ENCODE measurements around the gene RIOX2. TPM values are rescaled to one million over a fixed set of nuclear protein-coding genes. Genes with fewer than 3 reads are reported as not detected.
A peak's percentile ranks its signal among the peaks of the same experiment; 100 is the strongest.

The RIOX2 gene
- total RNA-seq, 1 donor from 2014 or later: 34.8 TPM

DNA sequence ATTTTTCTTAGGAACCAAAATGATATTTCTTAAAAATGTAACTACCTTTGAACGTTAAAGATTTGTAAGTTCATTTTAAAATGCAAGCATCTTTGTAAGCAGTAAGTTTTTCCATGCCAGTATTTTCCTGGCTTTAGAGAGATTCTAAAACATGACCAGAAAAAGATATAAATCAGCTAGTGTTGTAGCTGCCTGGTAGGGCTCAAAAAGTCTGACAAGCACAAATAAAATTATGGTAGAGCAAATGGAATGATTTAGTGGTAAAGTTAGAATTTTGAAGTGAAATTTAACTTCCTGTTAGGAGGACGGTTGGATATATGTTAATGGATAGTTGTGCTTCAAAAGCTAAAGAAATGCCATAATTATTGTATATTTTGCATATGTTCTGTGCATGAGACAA is 33.2 kb upstream of the RIOX2 start:
- no peak overlapping the region for H3K27ac Mint-ChIP-seq
- DNase-seq (no peak), ATAC-seq (ENCODE audit: low read depth) (no peak)
- H3K4me1 Mint-ChIP-seq: peaks cover 19% of the 10 kb centered on the region
- intact Hi-C loops (cut with micrococcal nuclease): no loop called here
- CTCF ChIA-PET: no interaction called here
- H3K36me3 Mint-ChIP-seq (ENCODE audit: low read depth): no peaks in the 10 kb centered on the region
- no peaks in the 10 kb centered on the region for H3K9me3 Mint-ChIP-seq
- POLR2A ChIA-PET: no interaction called here
- peaks cover 3% of the 10 kb centered on the region for H3K27me3 Mint-ChIP-seq
- no peak overlapping the region for H3K4me3 Mint-ChIP-seq
- TF ChIP-seq, protein P1, sequence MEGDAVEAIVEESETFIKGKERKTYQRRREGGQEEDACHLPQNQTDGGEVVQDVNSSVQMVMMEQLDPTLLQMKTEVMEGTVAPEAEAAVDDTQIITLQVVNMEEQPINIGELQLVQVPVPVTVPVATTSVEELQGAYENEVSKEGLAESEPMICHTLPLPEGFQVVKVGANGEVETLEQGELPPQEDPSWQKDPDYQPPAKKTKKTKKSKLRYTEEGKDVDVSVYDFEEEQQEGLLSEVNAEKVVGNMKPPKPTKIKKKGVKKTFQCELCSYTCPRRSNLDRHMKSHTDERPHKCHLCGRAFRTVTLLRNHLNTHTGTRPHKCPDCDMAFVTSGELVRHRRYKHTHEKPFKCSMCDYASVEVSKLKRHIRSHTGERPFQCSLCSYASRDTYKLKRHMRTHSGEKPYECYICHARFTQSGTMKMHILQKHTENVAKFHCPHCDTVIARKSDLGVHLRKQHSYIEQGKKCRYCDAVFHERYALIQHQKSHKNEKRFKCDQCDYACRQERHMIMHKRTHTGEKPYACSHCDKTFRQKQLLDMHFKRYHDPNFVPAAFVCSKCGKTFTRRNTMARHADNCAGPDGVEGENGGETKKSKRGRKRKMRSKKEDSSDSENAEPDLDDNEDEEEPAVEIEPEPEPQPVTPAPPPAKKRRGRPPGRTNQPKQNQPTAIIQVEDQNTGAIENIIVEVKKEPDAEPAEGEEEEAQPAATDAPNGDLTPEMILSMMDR (IDR thresholded peaks at IDR 0.05): no peak

DNA sequence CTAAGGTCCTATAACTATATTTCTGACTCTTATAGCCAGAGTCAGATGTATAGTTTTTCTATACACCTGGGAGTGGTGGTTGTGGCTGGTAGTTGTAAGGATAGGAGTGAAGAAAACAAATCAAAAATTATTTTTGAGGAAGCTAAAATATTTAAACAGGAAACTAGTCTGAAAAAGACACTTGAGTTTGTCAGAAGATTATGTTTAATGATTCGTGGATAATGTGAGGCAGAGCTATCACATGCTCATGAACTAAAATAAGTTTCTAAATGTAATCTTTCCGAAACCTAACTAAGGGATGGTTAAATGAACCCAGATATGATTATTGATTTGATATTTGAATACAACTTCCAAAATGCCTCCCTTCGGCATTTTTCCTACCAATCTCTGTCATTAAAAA is 32.5 kb upstream of the RIOX2 start:
- ChIA-PET POLR2A (interaction anchor here (0.6 to 0.8 kb wide), 3 partner anchors 14 to 1490 kb away, joined by 3 to 4 read pairs (median 3); no protein-coding TSS in a partner anchor), CTCF (interaction anchor here (0.7 kb wide), 1 partner anchor 20 kb away, joined by 3 read pairs; no protein-coding TSS in a partner anchor)
- TF ChIP-seq, protein P1 (IDR thresholded peaks at IDR 0.05): no peak
- intact Hi-C loops (cut with micrococcal nuclease): no loop called here
- Mint-ChIP-seq H3K4me1 (peaks cover 19% of the 10 kb centered on the region), H3K9me3 (no peaks in the 10 kb centered on the region), H3K27ac (peak overlapping the region; percentile 62), H3K4me3 (no peak overlapping the region), H3K27me3 (peaks cover 3% of the 10 kb centered on the region), H3K36me3 (ENCODE audit: low read depth) (no peaks in the 10 kb centered on the region)
- no peak for DNase-seq
- ATAC-seq (ENCODE audit: low read depth): no peak

DNA sequence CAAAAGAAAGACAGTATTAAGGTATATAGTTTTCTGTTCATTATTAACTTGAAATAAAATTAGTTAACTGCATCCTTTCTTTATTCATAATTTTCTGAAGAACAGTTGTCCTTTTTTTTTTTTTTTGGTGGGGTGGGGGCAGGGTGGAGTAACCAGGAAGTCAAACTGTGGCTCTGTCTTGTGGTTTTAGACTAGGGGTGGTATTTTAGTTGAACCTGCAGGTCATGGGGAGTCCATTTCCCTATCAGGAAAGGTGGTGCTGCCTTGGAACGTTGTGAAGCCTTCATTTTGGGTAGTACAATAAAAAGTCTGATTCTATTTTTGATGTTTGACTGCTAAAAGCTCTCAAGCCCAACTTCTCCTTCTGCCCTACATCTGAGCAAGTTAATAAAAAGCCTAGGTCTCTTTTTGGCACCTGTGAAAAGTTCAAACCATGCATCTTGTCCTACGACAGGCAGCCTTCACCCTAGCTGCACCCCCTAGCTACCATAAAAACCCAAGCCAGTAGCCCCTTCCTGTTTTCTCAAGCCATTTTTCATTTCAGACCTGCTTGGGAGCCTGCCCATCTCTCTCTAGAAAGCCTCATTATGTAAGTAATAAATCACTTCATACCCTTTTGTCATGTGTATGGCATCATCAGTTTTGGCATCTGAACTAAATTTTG is 31.2 kb upstream of the RIOX2 start:
- DNase-seq: no peak
- no peaks in the 10 kb centered on the region for H3K9me3 Mint-ChIP-seq
- peaks cover 19% of the 10 kb centered on the region for H3K4me1 Mint-ChIP-seq
- ChIA-PET POLR2A (no interaction called here), CTCF (no interaction called here)
- no peaks in the 10 kb centered on the region for H3K36me3 Mint-ChIP-seq (ENCODE audit: low read depth)
- H3K4me3 Mint-ChIP-seq: no peak overlapping the region
- ATAC-seq (ENCODE audit: low read depth): peak; percentile 34
- intact Hi-C loops (cut with micrococcal nuclease): no loop called here
- TF ChIP-seq, protein P1 (IDR thresholded peaks at IDR 0.05): no peak
- H3K27me3 Mint-ChIP-seq: peaks cover 5% of the 10 kb centered on the region
- peak overlapping the region; percentile 64 for H3K27ac Mint-ChIP-seq

DNA sequence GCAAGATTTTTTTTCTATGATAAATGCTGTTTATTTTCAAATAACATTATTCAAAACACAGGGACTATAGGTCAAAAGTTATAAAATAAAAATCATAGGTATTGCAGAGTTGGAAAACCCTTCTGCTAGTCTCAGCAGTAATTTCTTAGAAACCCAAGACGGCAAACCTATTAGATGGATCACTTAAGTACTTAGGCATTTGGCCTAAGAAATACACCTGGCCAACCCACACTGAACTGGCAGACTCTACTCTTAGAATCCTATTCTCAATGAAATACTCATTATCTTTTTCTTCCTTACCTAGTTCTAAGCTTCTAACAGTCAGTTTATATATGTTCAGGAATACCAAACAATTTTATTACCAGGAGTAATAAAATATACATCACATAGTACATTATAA is 30.5 kb upstream of the RIOX2 start:
- POLR2A ChIA-PET: no interaction called here
- no peak for ATAC-seq (ENCODE audit: low read depth)
- DNase-seq: no peak
- no peaks in the 10 kb centered on the region for H3K9me3 Mint-ChIP-seq
- H3K27ac Mint-ChIP-seq: no peak overlapping the region
- no peak overlapping the region for H3K4me3 Mint-ChIP-seq
- intact Hi-C loops (cut with micrococcal nuclease): no loop called here
- TF ChIP-seq, protein P1 (IDR thresholded peaks at IDR 0.05): no peak
- CTCF ChIA-PET: no interaction called here
- peaks cover 19% of the 10 kb centered on the region for H3K4me1 Mint-ChIP-seq
- peaks cover 5% of the 10 kb centered on the region for H3K27me3 Mint-ChIP-seq
- no peaks in the 10 kb centered on the region for H3K36me3 Mint-ChIP-seq (ENCODE audit: low read depth)

DNA sequence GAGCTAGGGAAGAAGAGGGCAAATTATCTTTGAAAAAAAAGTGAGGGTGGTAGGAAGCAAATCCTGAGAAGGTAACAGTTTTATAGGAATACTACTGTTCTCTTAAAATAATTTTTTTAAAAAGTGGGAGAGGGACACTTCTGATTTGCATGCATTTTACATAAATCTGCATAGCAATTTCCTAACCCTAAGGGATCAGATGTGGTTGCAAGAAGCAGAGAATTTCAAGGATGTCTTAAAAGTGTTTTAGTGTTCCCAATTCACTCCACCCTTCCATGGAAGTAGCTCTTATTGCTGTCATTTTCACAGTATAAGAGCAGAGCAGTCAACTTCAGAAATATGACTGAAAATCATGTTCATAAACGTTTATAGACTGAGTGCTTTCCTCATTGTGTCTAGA is 27.8 kb upstream of the RIOX2 start:
- Mint-ChIP-seq H3K27me3 (peaks cover 2% of the 10 kb centered on the region), H3K4me1 (peaks cover 18% of the 10 kb centered on the region), H3K27ac (no peak overlapping the region), H3K9me3 (no peaks in the 10 kb centered on the region), H3K36me3 (ENCODE audit: low read depth) (no peaks in the 10 kb centered on the region), H3K4me3 (no peak overlapping the region)
- intact Hi-C loops (cut with micrococcal nuclease): no loop called here
- DNase-seq: no peak
- CTCF ChIA-PET: interaction anchor here (1.6 kb wide), 1 partner anchor 23 kb away, joined by 5 read pairs; no protein-coding TSS in a partner anchor
- TF ChIP-seq, protein P1 (IDR thresholded peaks at IDR 0.05): no peak
- POLR2A ChIA-PET: no interaction called here
- no peak for ATAC-seq (ENCODE audit: low read depth)

All from activated B cell treated with CpG ODN at 0.5 μM for 24 hours (primary cell).